Measurements from ENCODE around the gene SNX7. TPM values are rescaled to one million over a fixed set of nuclear protein-coding genes. Genes with fewer than 3 reads are reported as not detected.

The SNX7 gene
- polyA plus RNA-seq, 1 experiment: 60.0 TPM

DNA sequence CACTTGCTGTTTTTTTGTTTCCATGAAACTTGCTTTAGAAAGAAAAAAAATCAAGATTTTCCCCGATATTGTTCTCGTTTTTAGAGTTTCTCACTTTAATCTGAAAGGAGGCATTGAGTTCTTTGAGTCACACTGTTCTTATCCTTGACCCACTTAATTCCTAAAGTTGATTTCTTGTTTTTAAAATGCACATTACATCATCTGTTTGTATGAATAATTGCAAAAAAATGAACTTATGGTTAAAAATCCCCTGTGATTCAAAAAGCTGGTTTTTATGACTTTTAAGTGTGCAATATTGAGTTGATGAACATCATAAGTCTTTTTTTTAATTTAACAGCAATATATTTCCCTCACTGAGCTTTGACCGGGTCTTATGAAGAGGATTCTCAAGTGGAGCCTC is 131.6 kb downstream of the SNX7 start:
- Histone ChIP-seq H3K27ac (ENCODE audit: low read depth, low read length) (no peak overlapping the region), H3K27me3 (ENCODE audit: control insufficient read depth, insufficient read depth, low read length) (peaks cover 6% of the 10 kb centered on the region), H3K9me3 (ENCODE audit: control insufficient read depth, insufficient read depth, low read length) (no peaks in the 10 kb centered on the region), H3K4me3 (ENCODE audit: low read depth, low read length) (no peak overlapping the region)
- TF ChIP-seq, protein P1, sequence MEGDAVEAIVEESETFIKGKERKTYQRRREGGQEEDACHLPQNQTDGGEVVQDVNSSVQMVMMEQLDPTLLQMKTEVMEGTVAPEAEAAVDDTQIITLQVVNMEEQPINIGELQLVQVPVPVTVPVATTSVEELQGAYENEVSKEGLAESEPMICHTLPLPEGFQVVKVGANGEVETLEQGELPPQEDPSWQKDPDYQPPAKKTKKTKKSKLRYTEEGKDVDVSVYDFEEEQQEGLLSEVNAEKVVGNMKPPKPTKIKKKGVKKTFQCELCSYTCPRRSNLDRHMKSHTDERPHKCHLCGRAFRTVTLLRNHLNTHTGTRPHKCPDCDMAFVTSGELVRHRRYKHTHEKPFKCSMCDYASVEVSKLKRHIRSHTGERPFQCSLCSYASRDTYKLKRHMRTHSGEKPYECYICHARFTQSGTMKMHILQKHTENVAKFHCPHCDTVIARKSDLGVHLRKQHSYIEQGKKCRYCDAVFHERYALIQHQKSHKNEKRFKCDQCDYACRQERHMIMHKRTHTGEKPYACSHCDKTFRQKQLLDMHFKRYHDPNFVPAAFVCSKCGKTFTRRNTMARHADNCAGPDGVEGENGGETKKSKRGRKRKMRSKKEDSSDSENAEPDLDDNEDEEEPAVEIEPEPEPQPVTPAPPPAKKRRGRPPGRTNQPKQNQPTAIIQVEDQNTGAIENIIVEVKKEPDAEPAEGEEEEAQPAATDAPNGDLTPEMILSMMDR (IDR thresholded peaks at IDR 0.05; ENCODE audit: low read depth, low read length): no peak
- no peak for DNase-seq (ENCODE audit: low read depth, low spot score)
- ChIA-PET CTCF (interaction anchor here (0.5 to 2.3 kb wide), 17 partner anchors 8 to 922 kb away, joined by 3 to 25 read pairs (median 4); no protein-coding TSS in a partner anchor), POLR2A (no interaction called here)

DNA sequence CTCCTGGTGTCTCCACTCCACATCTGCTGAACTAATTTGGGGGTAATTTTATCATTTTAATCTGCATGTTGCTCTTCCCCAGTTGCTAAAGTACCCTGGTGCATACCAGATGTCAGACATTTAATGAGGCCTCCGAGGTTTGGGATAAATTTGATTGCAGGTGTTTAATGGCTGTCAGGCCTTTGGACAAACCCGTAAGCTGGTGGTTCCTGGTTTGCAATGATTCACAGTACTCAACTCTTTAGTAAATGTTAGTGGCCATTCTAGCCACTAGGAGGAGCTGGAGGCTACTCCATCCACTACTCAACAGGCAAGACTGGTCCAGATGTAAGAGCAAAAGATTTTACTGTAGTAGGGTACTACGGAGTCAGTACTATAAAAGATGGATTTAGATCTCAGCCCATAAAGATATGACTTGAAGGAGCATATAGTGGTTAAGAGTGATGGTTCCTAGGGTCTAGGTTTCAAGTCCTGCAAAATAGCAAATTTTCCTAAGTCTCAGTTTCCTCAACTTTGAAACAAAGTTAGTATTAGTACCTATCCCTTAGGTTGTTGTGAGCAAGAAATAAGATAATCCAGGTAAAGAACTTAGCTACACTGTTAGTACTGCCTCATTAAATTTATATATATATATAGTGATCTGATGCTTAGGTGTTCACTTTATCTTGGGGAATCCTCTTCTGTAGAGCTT is 132.8 kb downstream of the SNX7 start:
- H3K27ac ChIP-seq (ENCODE audit: low read depth, low read length): no peak overlapping the region
- TF ChIP-seq, protein P1 (IDR thresholded peaks at IDR 0.05; ENCODE audit: low read depth, low read length): peak; percentile 93
- H3K9me3 ChIP-seq (ENCODE audit: control insufficient read depth, insufficient read depth, low read length): no peaks in the 10 kb centered on the region
- ChIA-PET POLR2A (no interaction called here), CTCF (interaction anchor here (0.5 to 2.3 kb wide), 38 partner anchors 9 to 945 kb away, joined by 3 to 25 read pairs (median 3); no protein-coding TSS in a partner anchor)
- DNase-seq (ENCODE audit: low read depth, low spot score): peak; percentile 48
- H3K27me3 ChIP-seq (ENCODE audit: control insufficient read depth, insufficient read depth, low read length): peaks cover 6% of the 10 kb centered on the region
- no peak overlapping the region for H3K4me3 ChIP-seq (ENCODE audit: low read depth, low read length)

DNA sequence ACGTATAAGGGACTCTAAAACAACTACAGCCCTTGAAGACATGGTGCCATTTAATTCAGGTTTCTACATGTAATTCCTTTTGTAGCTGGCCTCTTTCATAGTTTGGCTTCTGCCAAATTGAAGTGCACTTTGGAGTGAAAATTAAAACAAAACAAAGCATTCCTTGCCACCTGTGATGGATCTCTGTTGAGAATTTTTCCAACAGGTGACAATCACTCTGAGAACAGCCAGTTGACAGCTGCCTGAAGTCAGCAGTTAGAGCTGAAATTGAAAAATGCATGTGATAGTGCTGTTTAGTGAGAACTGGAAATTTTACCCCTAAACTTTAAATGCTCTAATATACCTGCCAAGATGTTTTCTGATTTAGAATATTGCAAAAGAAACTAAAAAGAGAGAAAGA is 134.5 kb downstream of the SNX7 start:
- ChIA-PET POLR2A (no interaction called here), CTCF (interaction anchor here (0.7 to 1.5 kb wide), 2 partner anchors 386 to 686 kb away, joined by 3 read pairs; no protein-coding TSS in a partner anchor)
- Histone ChIP-seq H3K4me3 (ENCODE audit: low read depth, low read length) (no peak overlapping the region), H3K27ac (ENCODE audit: low read depth, low read length) (no peak overlapping the region), H3K27me3 (ENCODE audit: control insufficient read depth, insufficient read depth, low read length) (peaks cover 6% of the 10 kb centered on the region), H3K9me3 (ENCODE audit: control insufficient read depth, insufficient read depth, low read length) (no peaks in the 10 kb centered on the region)
- no peak for DNase-seq (ENCODE audit: low read depth, low spot score)
- TF ChIP-seq, protein P1 (IDR thresholded peaks at IDR 0.05; ENCODE audit: low read depth, low read length): no peak

DNA sequence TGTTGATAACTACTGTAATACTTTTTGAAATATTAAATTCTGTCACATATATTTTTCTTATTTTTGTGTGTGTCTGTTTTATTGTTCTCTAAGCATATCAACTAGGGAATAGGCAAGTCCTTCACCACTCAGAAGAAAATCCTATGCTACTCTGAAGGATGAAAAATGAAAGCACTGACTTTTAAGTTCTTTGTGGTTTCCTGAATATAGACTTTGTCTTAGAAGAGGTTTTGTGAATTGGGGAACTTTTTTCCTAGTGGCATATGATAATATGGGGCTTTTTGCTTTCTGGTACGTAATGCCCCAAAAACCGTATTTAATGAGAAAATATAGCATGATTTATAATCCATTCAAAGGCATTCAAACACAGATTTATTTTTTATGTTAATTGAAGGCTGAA is 136.0 kb downstream of the SNX7 start:
- TF ChIP-seq, protein P1 (IDR thresholded peaks at IDR 0.05; ENCODE audit: low read depth, low read length): no peak
- POLR2A ChIA-PET: no interaction called here
- CTCF ChIA-PET: no interaction called here
- H3K9me3 ChIP-seq (ENCODE audit: control insufficient read depth, insufficient read depth, low read length): no peaks in the 10 kb centered on the region
- no peak overlapping the region for H3K27ac ChIP-seq (ENCODE audit: low read depth, low read length)
- peaks cover 1% of the 10 kb centered on the region for H3K27me3 ChIP-seq (ENCODE audit: control insufficient read depth, insufficient read depth, low read length)
- no peak for DNase-seq (ENCODE audit: low read depth, low spot score)
- H3K4me3 ChIP-seq (ENCODE audit: low read depth, low read length): no peak overlapping the region
